ENCODE results near the gene GRP. TPM values are rescaled to one million over a fixed set of nuclear protein-coding genes. Genes with fewer than 3 reads are reported as not detected.

GRP gene
- total RNA-seq, 4 donors from 2014 or later = 0.67 to 8.6 (median 2.9) TPM; not detected in 1

- Histone ChIP-seq H3K9me3 (no peaks in the 10 kb centered on the region), H3K36me3 (no peaks in the 10 kb centered on the region), H3K4me1 (no peaks in the 10 kb centered on the region), H3K27me3 (no peaks in the 10 kb centered on the region), H3K27ac (no peak overlapping the region), H3K4me3 (replicated peaks in 1 of 3) (no peak overlapping the region)
- 87 to 91% methylated on average over 2 of the region's 2 CpGs for WGBS, 2 donors
- no peak for DNase-seq
- no peak for TF ChIP-seq CTCF (IDR thresholded peaks at IDR 0.05)
- TF ChIP-seq POLR2A (IDR thresholded peaks at IDR 0.05) = no peak
- intact Hi-C loops (cut with DNase I) = no loop called here
These were observed 30.9 kb upstream of the GRP start for GRCh38 chr18:59189008-59189407.

- Histone ChIP-seq H3K27ac (no peak overlapping the region), H3K9me3 (no peaks in the 10 kb centered on the region), H3K4me1 (no peaks in the 10 kb centered on the region), H3K36me3 (no peaks in the 10 kb centered on the region), H3K4me3 (replicated peaks in 1 of 3) (no peak overlapping the region), H3K27me3 (no peaks in the 10 kb centered on the region)
- DNase-seq = no peak
- 88 to 94% methylated on average over 1 of the region's 1 CpG for WGBS, 2 donors
- TF ChIP-seq CTCF (IDR thresholded peaks at IDR 0.05) = no peak
- no peak for TF ChIP-seq POLR2A (IDR thresholded peaks at IDR 0.05)
- intact Hi-C loops (cut with DNase I) = no loop called here
These were observed 30.2 kb upstream of the GRP start for GRCh38 chr18:59189746-59190145.

DNA sequence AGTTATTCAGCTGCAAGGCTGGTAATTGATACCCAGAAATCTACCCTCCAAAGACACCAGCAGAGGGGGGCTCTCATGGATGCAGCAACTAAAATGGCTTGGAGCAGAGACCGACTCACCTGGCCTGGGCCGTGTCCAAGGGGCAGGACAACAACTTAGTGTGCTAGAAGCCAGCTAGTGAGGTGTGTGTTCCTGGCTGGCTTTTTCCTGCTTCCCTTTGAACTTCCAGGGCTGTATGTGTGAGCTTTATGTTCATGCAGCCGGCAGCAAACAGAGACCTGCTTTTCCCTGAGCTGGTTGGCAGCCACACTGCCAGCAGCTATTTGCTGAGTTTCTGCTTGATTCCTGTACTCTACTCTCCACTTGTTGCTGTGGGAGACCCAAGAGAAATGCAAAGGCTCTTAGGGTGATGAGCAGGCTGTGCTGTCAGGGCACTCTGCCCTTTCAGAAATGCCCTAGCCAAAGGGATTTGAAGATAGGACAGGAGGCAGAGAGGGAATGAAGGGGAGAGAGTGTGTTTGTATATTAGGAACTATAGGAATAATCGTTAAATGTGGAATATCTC is 23.7 kb upstream of the GRP start:
- intact Hi-C loops (cut with DNase I) = no loop called here

GRCh38 chr18:59197636-59198035 is 22.3 kb upstream of the GRP start:
- no peaks in the 10 kb centered on the region for H3K27me3 ChIP-seq
- no peaks in the 10 kb centered on the region for H3K36me3 ChIP-seq
- no peak overlapping the region for H3K4me3 ChIP-seq (replicated peaks in 1 of 3)
- H3K4me1 ChIP-seq = no peaks in the 10 kb centered on the region
- no peak for TF ChIP-seq CTCF (IDR thresholded peaks at IDR 0.05)
- TF ChIP-seq POLR2A (IDR thresholded peaks at IDR 0.05) = no peak
- intact Hi-C loops (cut with DNase I) = no loop called here
- no peak overlapping the region for H3K27ac ChIP-seq
- H3K9me3 ChIP-seq = no peaks in the 10 kb centered on the region
- DNase-seq = no peak
- 60 to 74% methylated on average over 2 of the region's 2 CpGs for WGBS, 2 donors

More for the DNA sequence above, 23.7 kb upstream of the GRP start:
- Histone ChIP-seq H3K4me3 (replicated peaks in 1 of 3) (no peak overlapping the region), H3K27me3 (no peaks in the 10 kb centered on the region), H3K36me3 (no peaks in the 10 kb centered on the region), H3K27ac (no peak overlapping the region), H3K9me3 (no peaks in the 10 kb centered on the region), H3K4me1 (no peaks in the 10 kb centered on the region)
- DNase-seq = no peak
- TF ChIP-seq CTCF (IDR thresholded peaks at IDR 0.05) (no peak), POLR2A (IDR thresholded peaks at IDR 0.05) (no peak)
- 70 to 75% methylated on average over 4 of the region's 4 CpGs for WGBS, 2 donors

GRCh38 chr18:59198215-59198614 is 21.7 kb upstream of the GRP start:
- no peaks in the 10 kb centered on the region for H3K9me3 ChIP-seq
- H3K27ac ChIP-seq = no peak overlapping the region
- TF ChIP-seq CTCF (IDR thresholded peaks at IDR 0.05) (no peak), POLR2A (IDR thresholded peaks at IDR 0.05) (no peak)
- no peaks in the 10 kb centered on the region for H3K27me3 ChIP-seq
- no peak for DNase-seq
- intact Hi-C loops (cut with DNase I) = no loop called here
- H3K36me3 ChIP-seq = no peaks in the 10 kb centered on the region
- WGBS, 2 donors = 85 to 90% methylated on average over 6 of the region's 6 CpGs
- H3K4me1 ChIP-seq = no peaks in the 10 kb centered on the region
- H3K4me3 ChIP-seq (replicated peaks in 1 of 3) = no peak overlapping the region

Data from thyroid gland (tissue), 4 donors.